SK-N-DZ (cell line): ENCODE measurements around the gene MALL. TPM values are rescaled to one million over a fixed set of nuclear protein-coding genes. Genes with fewer than 3 reads are reported as not detected.
"Not testable (repeated sequence)": the region's sequence is repeated elsewhere in the genome, so short reads cannot be mapped to it uniquely, and the experiment has no call there.

Experiments
- DNase-seq: peaks from one replicate; pipeline ENCODE4 v3.0.0-alpha.2; 2015; ENCODE audit warnings: low spot score
- polyA plus RNA-seq, 2 experiments: library from polyadenylated mRNA; depleted of rRNA; stranded (reverse); fragments of >200 nt; gene quantifications; 2 replicates each; pipeline ENCODE4 v1.2.3, GENCODE V29; 2014

The MALL gene
- polyA plus RNA-seq (2014; cell fraction: cytosol; rRNA removed), result not detected in 2 replicates
- polyA plus RNA-seq (2014; cell fraction: nucleus; rRNA removed), result 0.15 TPM in 1 of 2 replicates, not detected in the other

DNA sequence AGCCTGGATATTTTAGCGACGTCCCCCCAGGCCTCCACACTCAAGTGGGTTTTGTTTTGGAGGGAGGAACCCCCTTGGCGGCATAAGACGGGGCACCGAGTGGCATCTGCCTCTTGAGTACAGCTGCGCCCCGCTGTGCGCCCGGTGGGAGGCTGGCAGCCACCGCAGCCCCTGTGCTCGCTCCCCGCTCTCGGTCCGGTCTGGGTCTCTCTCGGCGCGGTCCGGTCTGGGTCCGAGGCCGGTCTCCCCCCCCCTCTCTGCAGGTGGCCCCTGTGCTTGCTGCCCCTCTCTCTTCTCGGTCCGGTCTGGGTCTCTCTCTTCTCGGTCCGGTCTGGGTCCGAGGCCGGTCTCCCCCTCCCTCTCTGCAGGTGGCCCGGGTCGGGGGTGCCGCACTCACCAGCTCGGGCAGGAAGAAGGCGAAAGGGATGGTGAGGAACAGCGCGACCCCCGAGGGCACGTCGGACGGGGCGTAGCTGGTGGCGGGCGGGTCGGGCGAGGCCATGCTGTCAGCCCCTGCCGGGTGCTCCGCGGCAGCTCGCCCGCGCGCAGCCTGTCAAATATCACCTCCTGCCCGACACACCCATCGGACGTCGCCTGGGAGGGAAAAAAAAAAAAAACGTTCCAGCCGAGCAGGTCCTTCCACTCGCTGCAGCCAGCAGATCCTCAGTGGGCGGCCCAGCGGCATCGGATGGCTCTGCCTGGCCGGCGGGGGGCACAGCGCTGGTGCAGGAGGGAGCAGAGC is at the start of gene MALL:
Gene MALL (minus strand): TSS at position 532 of the 742 bp plus-strand sequence. CDS start 30 bp downstream, at position 502.
- no peak for DNase-seq

DNA sequence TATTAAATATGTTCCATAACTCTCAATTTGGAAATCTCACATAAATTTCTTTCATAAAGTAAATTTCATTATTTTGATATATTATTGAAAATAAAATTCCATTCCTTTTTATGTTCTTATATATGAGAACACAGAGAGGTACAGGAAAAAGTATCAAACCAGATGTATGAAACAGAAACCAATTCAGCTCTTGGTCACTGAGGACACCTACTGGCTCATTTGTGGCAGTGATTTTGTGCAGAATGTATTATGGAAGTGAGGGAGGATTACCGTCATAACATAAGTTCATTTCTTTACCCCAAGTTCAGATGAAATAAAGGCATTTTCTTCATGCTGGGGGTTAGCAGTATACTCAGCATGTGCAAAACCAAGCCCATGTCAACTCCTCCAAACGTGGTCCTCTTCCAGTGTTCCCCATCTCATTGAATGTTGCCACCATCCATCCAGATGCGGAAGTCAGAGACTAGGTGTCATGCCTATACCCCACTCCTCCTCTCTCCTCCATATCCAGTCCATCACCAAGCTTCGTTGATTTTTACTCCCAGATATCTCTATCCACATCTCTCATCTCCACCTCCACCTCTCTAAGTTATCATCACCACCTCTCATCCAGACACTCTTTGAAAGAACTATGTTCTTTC is 41.7 kb upstream of the MALL start:
- DNase-seq, result peak; percentile 7

DNA sequence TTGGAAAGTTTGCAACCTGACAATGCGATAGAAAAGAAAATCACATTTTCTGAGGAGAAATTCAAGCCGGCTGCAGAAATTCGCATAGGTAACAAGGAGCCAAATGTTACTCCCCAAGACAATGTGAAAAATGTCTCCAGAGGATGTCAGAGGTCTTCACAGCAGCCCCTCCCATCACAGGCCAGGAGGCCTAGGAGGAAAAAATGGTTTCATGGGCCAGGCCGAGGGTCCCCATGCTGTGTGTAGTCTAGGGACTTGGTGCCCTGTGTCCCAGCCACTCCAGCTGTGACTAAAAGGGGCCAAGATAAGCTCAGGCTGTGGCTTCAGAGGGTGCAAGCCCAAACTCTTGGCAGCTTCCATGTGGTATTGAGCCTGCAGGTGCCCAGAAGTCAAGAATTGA is 39.2 kb upstream of the MALL start:
- not testable (repeated sequence) for DNase-seq

DNA sequence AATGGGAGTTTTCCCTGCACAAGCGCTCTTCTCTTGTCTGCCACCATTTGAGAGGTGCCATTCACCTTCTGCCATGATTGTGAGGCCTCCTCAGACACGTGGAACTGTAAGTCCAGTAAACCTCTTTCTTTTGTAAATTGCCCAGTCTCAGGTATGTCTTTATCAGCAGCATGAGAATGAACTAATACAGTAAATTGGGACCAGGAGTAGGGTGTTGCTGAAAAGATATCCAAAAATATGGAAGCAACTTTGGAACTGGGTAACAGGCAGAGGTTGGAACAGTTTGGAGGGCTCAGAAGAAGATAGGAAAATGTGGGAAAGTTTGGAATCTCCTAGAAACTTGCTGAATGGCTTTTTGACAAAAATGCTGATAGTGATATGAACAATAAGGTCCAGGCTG is 38.6 kb upstream of the MALL start:
- not testable (repeated sequence) for DNase-seq

DNA sequence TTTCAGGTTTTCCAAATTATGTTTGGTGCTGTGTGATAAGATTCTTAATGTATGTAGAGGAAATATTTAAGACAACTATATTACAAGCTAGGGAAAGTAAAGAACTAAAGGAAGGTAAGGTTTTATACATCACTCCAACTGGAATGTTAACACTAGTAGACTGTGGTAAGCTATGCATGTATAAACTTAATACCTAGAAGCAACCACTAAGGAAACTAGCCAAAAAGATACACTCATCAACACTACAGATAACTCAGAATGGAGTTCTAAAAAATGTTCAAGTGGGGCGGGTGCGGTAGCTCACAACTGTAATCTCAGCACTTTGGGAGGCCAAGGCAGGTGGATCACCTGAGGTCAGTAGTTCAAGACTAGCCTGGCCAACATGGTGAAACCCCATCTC is 37.8 kb upstream of the MALL start:
- no peak for DNase-seq

DNA sequence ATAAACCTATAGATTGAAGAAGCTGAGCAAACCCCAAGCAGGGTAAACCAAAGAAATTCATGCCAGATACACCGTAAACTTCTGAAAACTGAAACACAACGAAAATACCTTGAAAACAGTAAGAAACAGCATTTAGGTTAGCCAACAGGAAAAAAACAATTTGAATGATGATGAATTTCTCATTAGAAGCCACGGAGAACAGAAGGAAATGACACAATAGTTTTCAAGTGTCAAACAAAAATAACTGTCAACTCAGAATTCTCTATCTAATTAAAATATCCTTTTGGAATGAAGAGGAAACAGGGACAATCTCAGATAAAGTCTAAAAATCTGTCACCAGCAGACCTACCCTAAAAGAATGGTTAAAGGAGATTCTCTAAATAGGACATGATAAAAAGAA is 37.3 kb upstream of the MALL start:
- no peak for DNase-seq

DNA sequence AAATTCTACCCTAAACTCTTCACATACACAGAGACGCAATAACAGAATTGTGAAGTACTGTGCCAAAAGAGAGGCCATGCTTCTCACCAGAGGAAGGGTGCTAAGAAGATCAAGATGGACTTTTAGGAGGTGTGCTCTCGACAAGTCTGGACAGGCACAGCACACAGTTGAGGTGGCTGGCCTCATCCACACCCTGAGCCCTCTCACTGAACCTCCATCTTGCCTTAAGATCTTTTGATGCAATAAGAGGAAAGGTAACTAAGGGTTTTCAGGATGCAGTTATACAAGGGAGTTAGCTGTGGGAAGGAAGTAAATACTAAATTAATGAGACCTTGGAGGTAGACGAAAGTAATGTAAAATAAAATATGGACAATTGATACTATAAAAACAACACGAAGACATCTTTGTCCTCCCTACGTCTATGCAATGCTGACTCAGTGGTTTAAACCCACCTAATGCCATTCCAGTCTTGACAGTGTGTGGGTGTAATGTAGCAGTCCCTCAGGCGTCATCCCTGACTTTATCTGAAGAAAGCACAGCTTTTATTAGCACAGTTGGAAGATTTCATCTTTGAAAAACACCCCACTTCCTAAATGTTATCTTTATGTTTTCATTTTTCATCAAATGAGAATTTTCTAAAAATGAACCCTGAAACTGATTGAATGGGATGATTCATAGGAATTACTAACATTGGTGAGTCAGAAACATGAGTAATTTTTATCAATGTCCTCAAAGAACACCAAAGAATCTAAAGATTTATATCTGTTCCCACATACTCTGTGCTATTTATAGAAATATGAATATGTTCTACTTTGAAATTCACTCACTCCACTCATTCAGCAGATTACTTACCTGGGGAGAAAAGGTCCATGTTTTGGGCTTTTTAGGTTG is 34.0 kb upstream of the MALL start:
- DNase-seq, result no peak

DNA sequence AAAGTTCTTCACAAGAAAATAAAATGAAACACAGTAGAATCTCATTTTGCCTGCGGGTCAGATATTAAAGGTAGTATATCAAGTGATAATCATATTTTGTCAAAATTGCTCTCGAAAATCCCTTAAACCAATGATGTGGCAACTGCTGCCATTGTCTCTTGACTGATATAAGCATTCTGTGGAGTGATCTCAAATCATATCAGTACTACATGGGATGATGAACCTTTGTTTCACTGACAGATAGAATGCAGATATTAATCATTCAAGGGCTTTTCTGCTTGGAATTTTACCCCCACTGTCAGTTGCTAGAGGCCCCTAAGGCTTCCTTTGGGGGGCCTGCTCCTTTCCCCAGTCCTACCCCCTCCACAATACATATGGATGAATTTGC is 31.3 kb upstream of the MALL start:
- DNase-seq, result no peak

DNA sequence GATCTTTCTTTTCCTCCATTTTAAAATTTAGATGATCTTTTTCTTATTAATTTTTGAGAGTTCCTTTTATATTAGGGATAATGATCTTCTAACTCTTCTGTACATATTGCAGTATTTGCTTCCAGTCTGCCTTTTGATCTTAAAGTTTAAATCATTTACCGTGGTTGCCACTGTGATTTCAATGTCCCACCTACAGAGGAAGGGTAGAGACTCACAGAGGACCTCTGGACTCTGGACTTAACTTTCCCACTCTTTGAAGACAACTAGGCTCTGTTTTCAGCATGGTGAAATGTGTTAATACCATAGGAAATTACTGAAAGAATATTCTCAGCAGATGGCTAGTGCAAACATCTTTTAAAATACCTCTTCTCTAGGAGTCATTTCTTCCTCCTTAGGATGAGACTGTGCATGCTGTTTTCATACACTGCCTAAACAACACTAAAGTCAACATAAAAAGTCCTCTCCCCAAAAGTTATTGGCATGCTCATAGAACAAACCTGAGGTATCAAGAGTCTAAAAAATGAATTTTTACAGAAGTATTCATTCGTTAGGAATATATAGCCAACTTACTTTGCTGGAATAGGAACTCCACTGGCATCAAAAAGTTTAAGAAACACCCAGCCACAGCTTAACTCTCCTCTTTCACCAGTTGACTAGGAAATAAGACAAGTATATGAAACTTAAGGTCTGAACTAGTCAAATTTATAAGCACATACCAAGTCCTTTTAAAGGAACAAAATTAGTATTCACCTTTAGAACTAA is 30.7 kb upstream of the MALL start:
- no peak for DNase-seq

DNA sequence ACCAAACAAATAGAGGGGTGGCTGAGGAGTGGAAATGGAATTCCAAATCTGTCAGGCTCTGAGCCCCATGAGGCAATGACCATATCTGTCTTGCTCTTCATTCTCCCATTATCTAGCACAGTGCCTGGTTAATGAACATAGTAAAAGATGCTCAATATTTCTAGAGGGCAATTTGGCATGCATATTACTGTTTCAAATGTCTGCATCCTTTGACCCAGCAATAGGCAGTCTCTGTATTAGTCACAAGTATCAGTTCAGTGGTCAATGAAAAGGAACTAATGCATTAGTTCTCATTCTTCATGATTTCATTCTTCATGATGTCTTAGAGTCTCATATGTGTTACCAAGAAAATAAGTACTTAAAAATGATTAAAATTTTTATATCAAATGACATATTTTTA is 28.4 kb upstream of the MALL start:
- no peak for DNase-seq

DNA sequence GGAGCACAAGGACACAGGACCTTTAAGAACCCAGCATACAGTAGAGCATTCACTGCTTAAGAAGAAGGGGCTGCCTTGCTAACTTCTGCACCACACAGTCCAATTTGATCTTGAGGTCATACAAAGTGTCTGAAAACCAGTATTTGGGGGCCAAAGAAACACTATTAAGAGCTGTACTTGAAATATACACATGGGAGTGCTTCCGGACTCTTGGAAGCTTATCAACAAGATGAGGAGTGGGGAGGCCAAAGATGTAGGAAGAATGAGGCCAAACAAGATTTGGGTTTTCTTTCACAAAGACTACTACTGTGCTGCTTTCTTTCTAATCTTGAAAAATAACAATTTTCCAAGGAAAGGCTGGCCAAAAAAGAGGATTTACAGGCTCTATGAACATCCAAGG is 24.8 kb upstream of the MALL start:
- no peak for DNase-seq

DNA sequence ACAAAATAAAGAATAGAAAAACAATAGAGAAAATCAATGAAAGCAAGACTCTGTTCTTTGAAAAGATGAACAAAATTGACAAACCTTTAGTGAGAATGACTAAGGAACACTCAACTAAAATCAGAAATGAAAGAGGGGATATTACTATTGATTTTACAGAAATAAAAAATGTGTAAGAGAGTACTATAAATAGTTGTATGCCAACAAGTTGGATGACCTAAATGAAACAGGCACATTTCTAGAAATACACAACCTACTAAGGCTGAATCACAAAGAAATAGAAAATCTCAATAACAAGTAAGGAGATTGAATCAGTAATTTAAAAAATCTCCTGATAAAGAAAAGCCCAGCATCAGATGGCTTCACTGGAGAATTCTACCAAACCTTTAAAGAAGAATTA is 18.4 kb upstream of the MALL start:
- no peak for DNase-seq

DNA sequence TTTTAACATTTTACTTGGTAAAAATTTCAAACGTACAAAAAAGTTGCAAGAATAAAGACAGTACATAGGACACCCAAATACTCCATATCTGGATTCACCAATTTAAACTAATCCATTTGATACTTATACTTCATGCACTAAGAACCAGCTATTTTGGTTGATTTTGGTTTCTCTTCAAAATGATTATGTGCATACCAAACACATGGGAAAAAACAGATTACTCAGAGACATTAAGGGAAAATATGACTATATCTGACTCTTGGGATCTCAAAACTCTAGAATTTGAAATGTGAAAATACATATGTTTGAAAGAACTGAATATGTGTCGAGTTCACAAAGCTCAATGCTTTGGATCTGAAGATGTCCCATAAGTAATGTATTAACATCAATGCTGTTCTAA is 15.5 kb upstream of the MALL start:
- no peak for DNase-seq

DNA sequence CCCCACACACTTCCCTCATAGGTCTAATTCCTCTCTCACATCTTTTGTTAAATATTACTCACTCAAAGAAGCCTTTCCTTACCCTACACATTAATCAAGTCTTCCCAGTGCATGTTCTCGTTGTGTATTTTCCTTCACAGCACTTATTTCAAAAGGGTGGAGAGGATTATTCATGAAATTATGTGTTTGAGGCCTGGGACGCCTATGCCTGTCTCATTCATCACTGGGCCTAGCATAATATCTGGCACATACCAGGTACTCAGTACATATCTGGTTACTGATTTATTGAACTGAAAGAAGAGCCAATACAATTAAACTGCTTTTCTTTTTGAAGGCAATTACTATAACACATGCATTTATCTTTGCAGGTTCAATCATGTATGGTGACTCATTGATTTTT is 15.1 kb upstream of the MALL start:
- no peak for DNase-seq

DNA sequence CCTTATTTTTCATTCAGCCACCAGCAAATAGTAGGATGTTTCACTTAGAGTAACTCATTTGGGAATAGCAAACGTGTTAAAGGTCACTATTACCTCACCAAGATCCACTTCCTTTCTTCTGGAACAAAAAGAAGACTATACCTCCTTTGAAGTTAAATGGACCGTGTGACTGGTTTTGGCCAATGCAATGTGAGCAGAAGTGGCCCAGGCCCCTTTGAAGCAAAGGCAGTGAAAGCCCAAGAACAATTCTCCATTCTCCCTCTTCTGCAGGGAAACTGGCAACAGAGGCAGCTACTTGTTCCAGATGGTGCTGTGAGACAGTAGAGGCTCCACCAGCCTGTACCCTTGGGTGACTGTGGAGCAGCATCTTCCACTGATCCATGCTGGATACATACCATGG is 11.3 kb upstream of the MALL start:
- DNase-seq, result no peak

DNA sequence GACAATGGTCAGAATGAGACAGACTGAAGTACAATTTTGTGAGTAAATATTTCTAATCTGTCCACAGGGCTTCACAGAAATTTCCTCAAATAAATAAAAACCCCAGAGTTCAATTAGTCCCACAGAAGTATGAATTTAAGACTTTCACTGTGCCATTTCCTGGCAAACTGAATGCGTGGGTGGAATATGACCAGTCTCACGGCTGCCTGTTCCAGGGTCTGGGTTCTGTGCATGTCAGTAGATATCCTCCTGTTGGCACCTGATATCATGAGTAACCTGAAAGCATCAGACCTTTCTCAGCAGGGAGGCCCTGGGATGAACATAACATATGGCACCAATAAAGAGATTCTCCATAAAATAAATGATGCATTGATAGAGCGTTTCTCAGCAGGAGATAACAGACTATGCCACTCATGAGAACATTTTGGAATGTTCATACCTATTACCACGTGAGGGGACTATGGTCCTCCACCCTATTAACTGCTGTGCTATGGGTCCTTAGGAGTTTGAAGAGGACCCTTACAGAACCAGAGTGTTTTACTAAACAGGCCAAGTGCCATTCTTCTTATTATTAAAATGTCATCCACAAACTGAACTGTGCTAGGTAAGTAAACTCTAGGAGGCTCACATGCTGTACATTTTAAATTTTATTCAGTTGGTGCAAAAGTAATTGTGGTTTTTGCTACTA is 10.6 kb upstream of the MALL start:
- no peak for DNase-seq

DNA sequence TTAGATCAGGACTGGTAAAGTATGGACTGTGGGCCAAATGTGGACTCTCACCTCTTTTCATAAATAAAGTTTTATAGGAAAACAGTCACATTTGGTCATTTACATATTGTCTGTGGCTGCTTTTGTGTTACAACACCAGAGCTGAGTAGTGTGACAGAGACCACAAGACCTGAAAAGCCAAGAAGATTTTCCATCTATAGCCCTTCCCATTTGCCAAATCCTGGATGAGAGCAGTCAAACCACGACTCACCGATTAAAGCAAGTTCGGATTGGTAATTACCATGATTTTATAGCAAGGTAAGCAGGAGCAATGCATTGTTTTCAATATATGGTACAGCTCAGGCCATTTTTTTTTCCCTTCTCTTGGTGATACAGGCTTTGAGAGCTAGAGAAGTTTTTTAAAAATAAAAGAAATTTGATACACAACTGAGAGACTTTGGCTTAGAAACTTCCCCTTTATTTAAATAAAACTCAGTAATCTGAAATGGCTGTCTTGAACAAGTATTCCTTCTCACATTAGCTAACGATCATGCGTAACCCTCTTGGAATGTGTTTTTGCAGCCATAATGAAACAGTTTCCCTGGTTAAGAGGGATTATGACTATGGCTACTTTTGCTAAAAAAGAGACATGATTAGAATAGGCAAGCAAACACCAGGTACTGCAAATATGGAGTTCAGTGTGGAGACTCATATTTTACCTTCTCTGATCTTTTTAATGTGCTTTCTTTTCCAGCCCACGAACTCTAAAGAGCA is 9.5 kb upstream of the MALL start:
- DNase-seq, result no peak

DNA sequence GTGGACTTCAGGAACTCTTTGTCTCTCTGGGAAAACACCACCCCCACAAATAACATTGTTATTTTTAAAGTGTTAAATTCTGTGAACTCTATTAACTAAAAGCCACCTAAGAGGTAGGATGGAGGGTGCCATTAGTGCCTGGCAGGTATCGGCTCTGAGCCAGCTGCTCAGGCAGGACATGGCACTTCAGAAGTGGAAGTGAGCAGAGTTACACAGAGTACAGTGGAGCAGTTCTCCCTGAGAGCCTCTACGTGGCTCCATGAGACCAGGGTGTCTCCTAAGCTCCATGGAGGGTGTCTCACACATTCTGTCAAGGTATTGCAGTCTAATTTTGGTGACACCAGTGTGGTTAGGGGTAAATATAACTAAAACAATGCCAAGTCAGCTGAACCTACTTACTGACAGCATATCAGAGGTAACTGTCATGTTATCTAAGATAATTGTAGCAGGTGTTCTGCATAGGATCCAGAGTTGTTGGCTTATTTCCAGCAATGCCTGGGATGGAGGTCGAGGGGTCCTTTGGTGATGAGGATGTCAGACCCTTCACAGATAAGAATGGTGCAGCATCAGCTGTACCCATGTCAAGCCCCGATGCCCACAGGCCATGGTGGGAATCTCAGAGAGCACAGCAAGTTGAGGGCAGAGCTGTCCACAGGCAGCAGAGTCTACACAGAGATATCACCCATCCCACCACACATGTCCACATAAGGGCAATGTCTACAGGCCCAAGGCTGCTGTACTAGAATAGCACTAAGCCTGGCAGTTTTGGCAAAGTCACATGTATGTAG is 8.6 kb upstream of the MALL start:
- no peak for DNase-seq

DNA sequence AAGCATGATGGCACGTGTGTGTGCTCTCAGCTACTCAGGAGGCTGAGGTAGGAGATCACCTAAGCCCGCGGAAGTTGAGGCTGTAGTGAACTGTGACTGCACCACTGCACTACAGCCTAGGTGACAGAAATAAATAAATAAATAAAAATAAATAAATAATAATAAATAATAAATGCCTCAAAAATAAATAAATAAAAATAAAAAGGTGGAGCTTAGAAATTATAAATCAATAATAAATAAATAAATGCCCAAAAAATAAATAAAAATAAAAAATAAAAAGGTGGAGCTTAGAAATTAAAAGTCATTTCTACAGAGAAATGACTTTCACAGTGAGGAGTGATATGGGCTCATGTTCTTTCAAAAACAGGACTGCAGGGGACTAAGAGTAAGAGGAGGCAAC is 6.0 kb upstream of the MALL start:
- DNase-seq, result no peak

DNA sequence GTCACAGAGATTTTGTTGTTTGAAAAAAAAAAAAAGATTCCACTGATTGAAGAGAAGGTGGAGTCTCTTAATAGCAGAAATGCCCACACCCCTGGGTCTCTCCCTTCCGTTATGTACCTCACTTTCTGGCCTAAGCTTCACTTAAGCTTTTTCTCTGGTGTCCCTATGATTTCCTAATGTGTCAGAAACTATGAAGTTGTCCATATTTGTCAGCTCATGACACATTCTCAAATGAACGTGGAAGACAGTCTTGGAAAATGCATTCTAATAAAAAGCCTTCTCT is 5.4 kb upstream of the MALL start:
- no peak for DNase-seq
